Right ventricle myocardium inferior (tissue), 1 donor: ENCODE results near the gene PRR5L. TPM values are rescaled to one million over a fixed set of nuclear protein-coding genes. Genes with fewer than 3 reads are reported as not detected.

Experiments
- ATAC-seq: fragments of 200-7000 bp; cut with Tn5 transposase; one replicate; pipeline ENCODE4 v1.9.1; 2020; ENCODE audit warnings: mild to moderate bottlenecking, moderate library complexity
- DNase-seq: peaks from one replicate; pipeline ENCODE4 v3.0.0; 2021; ENCODE audit errors: missing footprints
- intact Hi-C: fragments of 100-400 bp; cut with DNase I; formaldehyde crosslinking; loops from one replicate; pipeline ENCODE4 v1.11.0; 2022
- total RNA-seq: library from RNA; stranded (reverse); fragmentation: NEBNext Ultra II Directional; extraction: Animal tissue kit (Norgen Biotek cat#: 25700); gene quantifications from one replicate; pipeline ENCODE4 v1.2.1, GENCODE V29; 2021
- donor health status: DM: no; HTN: yes; CAD: no; lungs with severe emphysema.

The PRR5L gene
- total RNA-seq, 1 donor from 2014 or later: 1.6 TPM

DNA sequence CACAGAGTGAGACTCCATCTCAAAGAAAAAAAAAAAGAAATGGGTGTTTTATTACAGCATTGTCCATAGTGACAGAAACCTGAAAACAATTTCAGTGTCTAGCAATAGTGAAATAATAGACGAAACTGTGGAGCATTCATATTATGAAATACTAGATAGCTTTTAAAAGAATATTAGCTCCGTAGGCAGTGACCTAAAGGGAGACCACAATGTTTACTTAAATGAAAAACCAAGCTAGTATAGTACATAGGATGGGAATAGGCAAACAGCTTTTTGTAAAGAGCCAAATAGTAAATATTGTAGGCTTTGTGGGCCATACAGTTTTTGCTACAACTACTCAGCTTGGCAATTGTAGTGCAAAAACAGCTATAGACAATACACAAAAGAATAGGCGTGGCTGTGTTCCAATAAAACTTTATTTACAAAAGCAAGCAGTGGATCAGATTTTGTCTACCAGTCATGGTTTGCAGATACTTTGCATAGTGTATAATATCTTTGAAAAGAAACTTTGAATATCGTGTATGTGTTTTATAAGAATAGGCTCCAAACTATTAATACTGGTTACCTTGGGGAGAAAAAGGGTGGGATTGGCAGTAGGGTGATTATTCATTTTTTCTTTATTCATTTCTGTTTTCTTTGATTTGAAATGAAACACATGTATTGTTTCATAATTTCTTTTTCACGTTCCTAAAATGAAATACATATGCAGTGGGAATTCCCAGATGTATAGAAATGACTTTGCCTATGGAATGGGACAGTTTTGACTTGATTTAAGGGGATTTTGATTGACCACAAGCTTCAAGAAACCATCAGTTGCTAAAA, 50.7 kb downstream of the PRR5L start:
- ATAC-seq: no peak
- intact Hi-C loops: no loop called here
- no peak for DNase-seq

- DNase-seq: no peak
- ATAC-seq: no peak
- intact Hi-C loops: no loop called here
These were observed 51.4 kb downstream of the PRR5L start for GRCh38 chr11:36347384-36347906.

- intact Hi-C loops: no loop called here
- no peak for ATAC-seq
- no peak for DNase-seq
These were observed 53.5 kb downstream of the PRR5L start for GRCh38 chr11:36349351-36350136.

GRCh38 chr11:36350137-36350513, 54.0 kb downstream of the PRR5L start:
- ATAC-seq: no peak

GRCh38 chr11:36352922-36353321, 56.8 kb downstream of the PRR5L start:
- ATAC-seq (no peak), DNase-seq (no peak)
- intact Hi-C loops: no loop called here

More at GRCh38 chr11:36350137-36350513, 54.0 kb downstream of the PRR5L start:
- DNase-seq: no peak
- intact Hi-C loops: no loop called here

DNA sequence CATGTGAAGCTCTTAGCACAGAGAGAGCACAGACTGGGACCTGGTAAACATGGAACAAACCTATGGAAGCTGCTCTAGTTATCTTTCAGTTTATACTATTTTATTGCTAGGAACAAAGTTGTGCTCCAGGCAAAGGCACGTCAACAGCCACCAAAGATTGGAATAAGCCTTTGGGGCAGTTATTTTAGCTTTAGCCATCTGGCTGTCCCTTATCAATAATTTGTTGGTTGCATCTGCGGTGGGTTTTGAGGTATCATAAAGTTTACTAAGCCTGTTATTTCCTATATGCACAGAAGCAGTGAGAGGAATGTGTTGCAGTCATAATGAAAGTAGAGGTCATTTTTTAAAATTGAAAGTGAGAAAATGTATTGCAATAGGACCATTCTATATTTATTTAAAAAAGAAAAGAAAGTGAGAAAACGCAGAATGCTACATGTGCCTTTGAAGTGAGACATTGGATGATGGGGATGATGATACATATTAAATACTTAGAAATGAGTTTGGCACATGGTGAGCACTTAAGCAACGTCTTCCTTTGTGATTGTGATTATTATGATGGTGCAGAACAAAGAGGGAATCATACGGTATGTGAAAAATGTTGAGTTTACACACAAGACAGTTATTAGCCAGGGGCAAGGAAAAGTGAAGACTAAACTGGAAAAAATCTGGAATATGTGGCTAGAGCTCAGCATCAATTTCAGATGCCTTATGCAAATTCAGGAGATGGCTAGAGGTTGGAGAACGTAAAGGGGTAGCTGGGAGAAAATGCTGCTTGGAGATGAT, 58.3 kb downstream of the PRR5L start:
- intact Hi-C loops: no loop called here

DNA sequence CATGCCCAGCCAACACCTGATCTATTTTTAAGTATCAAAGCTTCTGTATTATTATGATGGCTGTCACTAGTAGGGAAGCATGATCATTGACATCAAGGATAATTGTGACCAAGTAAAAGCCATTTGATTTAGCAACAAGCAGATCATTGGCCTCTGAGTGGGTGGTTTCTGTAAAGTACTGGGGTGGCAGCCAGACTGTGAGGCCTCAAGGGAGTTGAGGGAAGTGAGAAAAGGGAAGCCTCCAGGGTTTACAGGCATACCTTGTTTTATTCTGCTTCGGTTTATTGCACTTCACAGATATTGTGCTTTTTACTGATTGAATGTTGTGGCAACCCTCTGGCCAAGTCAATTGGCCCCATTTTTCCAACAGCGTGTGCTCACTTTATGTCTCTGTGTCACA, 60.1 kb downstream of the PRR5L start:
- ATAC-seq: no peak
- intact Hi-C loops: no loop called here
- DNase-seq: no peak

More for the DNA sequence above, 58.3 kb downstream of the PRR5L start:
- no peak for ATAC-seq
- DNase-seq: no peak

DNA sequence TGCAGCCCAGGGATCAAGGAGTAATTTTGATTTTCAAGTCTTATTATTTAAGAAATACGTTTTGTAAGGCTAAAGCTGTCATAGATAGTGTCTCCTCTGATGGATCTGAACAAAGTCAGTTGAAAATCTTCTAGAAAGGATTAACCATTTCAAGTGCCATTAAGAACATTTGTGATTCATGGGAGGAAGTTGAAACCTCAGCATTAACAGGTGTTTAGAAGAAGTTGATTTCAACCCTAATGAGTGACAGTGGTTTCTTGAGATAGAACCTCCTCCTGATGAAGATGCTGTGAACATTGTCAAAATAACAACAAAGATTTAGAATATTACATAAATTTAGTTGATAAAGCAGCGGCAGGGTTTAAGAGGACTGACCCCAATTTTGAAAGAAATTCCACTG, 61.7 kb downstream of the PRR5L start:
- intact Hi-C loops: no loop called here
- ATAC-seq (no peak), DNase-seq (no peak)

DNA sequence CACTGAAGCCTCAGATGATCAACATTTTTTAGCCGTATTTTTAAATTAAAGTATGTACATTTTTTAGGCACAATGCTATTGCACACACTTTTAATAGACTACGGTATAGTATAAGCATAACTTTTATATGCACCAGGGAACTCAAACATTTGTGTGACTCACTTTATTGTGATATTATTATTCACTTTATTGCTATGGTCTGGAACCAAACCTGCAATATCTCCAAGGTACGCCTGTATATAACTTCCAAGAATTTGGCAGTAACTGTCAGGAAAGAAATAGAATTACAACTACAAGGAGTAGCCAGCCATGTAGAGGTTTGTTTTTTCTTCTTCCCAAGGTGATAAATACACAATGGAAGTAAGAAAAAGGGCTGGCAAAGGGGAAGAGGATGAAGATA, 62.3 kb downstream of the PRR5L start:
- intact Hi-C loops: no loop called here
- DNase-seq: no peak

GRCh38 chr11:36360318-36360717, 64.2 kb downstream of the PRR5L start:
- DNase-seq: no peak
- no peak for ATAC-seq
- intact Hi-C loops: no loop called here

More for the DNA sequence above, 62.3 kb downstream of the PRR5L start:
- ATAC-seq: no peak

DNA sequence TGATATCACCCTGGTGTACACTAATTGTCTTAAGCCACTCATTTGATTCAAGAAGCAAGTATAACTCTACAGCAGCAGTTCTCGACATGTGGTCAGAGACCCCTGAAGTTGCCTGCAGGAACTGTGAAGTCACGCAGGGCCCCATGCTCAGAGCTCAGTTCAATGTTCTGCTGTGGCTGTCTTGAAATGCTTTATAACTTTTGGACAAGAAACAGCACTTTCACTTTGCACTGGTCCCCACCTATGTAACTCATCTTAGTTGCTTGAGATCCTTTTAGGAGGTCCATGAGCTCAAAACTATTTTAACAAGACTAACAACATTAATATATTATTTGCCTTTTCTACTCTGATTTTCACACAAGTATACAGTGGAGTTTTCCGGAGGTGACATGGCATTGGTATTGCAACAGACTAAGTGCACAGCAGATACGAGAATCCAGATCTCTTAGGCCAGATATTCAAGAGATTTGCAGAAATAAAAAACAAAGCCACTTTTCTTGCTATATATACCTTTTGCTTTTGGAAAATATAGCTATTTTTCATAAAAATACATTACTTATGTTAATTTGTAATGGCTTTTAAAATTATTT, 64.8 kb downstream of the PRR5L start:
- intact Hi-C loops: no loop called here
- ATAC-seq (no peak), DNase-seq (no peak)

DNA sequence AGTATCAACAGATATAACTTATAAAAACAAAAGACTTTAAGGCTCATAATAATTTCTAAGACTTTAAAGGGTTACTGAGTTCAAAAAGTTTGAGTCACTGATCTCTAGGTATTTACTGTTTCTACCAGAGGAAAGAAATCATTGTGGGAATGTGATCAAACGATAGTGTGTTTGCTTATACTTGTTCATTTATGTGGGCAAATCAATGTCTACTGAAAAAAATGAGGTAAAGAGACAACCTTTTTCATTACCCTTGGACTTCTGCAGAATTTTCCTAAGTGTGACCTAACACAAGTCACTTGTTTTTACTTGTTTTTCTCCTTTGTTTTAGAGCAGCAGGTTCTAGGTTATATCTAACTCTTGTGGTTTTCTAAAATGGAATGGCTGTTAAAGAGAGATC, 65.4 kb downstream of the PRR5L start:
- intact Hi-C loops: no loop called here
- DNase-seq (no peak), ATAC-seq (no peak)

DNA sequence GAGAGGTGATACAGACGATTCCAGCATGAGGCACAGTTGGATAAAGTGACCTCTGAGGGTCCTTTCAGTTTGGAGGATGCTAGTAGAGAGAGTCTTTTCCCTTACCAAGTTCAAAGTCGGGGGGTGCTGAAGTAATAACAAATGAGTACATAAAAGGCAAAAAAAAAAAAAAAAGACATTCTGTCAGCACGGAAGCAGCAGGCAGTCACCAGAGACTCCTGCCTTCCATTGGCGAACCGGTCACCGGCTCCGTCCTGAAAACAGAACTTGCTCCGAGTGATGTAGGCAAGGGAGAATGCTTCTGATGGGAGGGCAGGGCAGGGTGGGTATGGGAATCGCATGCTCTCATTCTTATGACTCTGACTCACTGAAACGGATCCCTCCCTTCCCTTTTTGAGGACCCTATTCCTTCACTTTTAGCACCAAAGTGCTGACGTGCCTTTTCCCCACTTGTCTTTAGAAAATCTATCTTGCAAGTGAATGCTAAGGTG, 65.9 kb downstream of the PRR5L start:
- no peak for DNase-seq
- intact Hi-C loops: no loop called here
- ATAC-seq: no peak

DNA sequence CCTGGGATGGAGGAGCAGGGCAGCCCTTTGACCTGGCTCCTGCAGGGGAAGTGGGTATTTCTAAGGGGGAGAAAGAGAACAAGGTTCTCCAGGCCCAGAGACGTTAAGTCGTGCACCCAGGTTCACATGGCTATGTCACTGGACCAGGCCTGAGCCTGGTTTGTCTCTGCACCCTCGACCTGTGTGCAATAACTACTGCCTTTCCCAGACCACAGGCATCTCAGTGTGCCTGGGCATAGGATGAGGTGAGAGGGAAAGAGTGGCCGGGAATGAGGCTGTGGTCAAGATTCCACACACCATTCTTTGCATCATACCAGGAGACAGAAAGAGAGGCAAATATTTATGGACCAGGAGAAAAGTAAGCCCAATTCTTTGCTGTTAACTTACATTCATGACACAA, 66.8 kb downstream of the PRR5L start:
- no peak for ATAC-seq
- no peak for DNase-seq
- intact Hi-C loops: no loop called here

DNA sequence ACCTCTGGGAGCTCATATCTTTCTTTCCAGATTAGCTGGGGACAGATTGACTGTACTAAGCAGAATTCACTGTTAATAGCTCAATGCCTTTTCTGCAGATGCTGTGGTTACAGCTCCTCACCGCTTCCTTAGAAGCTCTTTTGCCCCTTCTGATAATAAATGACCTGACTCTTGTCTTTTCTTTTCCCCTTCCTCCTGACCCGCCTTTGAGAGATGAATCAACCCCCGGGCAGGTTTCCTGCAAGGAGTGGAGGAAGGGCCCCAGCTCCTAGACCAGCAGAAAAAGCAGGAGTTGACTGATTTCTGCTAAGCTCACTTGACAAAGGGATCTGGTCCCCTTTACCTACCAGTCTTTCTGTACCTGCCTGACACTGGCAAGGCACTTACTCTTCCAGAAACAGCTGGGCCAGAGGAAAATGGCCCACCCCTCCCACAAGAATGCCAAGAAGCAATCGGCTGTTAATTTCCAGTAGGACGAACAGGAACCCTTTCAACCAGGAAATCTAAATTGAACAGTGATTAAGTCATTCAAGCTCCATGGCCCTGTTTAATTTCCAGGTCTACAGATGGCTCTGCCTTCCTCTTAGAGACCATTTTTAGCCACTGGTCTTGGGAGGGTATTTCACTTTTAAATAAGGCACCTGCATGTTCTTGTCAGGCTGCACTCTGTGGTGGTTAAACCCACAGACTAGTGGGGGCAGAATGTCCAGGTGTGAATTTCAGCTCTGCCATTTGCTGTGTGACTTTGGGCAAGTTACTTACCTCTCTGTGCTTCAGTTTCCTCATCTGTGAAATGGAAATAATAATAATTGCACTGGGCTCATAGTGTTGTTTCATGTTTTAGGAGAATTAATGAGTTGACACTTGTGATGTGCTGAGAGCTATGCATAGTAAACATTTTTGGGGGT, 67.5 kb downstream of the PRR5L start:
- DNase-seq (no peak), ATAC-seq (no peak)

DNA sequence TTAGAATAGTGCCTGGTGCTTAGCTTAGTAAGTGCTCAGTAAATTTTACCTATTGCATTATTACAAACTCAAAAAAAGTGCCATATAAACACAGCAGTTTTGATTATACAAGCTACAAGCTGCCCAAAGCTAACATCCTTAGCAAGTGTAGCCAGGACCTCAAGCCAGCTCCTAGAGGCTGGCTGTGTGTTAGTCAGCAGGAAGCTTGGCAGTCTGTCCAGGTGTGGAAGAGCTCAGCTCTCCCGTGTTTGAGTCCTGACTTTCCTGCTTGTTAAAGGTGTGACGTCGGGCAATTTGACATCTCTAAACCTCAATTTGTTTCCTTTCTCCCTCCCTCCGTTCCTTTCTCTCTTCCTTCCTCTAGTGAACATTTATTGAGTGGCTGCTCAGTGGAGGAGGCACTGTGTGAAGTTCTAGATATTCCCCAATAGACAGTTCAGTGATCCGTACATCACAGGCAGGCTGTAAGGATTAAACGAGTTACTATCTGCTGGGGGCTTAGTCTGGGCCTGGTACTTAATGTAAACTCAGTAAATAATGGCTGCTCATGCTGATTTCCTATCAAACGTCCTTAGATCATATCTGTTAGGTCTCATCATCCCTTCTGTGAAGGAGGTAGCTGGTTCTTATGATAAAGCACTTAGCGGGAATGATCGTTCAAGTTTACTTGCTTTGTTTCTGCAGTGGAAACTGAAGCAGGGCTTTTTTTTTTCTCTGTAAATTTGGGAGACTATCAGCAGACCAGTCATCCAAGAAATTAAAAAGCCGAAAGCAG, 68.7 kb downstream of the PRR5L start:
- ATAC-seq (no peak), DNase-seq (no peak)
- intact Hi-C loops: no loop called here

More for the DNA sequence above, 67.5 kb downstream of the PRR5L start:
- intact Hi-C loops: no loop called here

- no peak for DNase-seq
- intact Hi-C loops: no loop called here
- no peak for ATAC-seq
These were observed 69.8 kb downstream of the PRR5L start for GRCh38 chr11:36365907-36366306.
